CD1c-positive myeloid dendritic cell (primary cell): ENCODE results near the gene USP31.
A peak's percentile ranks its signal among the peaks of the same experiment; 100 is the strongest.

Source experiments
- DNase-seq: peaks from one replicate; pipeline ENCODE4 v3.0.0-alpha.2; 2016; ENCODE audit errors: extremely low spot score

Gene USP31

GRCh38 chr16:23060458-23061320 lies 88.6 kb downstream of the USP31 start:
- peak; percentile 66 for DNase-seq

- DNase-seq: no peak
These were observed 89.8 kb downstream of the USP31 start for GRCh38 chr16:23059433-23059832.

- DNase-seq: no peak
These were observed 90.7 kb downstream of the USP31 start for GRCh38 chr16:23058576-23058975.

GRCh38 chr16:23057013-23057596 lies 92.1 kb downstream of the USP31 start:
- DNase-seq: no peak

- peak; percentile 6 for DNase-seq
These were observed 93.8 kb downstream of the USP31 start for GRCh38 chr16:23055481-23055880.

GRCh38 chr16:23052908-23053580 lies 96.2 kb downstream of the USP31 start:
- DNase-seq: no peak

GRCh38 chr16:23052221-23052620 lies 97.0 kb downstream of the USP31 start:
- DNase-seq: no peak

GRCh38 chr16:23051587-23051986 lies 97.7 kb downstream of the USP31 start:
- no peak for DNase-seq

- DNase-seq: no peak
These were observed 101.1 kb downstream of the USP31 start for GRCh38 chr16:23048164-23048563.

- no peak for DNase-seq
These were observed 104.2 kb downstream of the USP31 start for GRCh38 chr16:23045025-23045424.

GRCh38 chr16:23040246-23040645 lies 109.0 kb downstream of the USP31 start:
- no peak for DNase-seq

GRCh38 chr16:23039118-23039517 lies 110.1 kb downstream of the USP31 start:
- no peak for DNase-seq

- no peak for DNase-seq
These were observed 114.0 kb downstream of the USP31 start for GRCh38 chr16:23035240-23035639.

GRCh38 chr16:23031508-23032098 lies 117.6 kb downstream of the USP31 start:
- DNase-seq: no peak

GRCh38 chr16:23029733-23030420 lies 119.4 kb downstream of the USP31 start:
- no peak for DNase-seq

- no peak for DNase-seq
These were observed 121.9 kb downstream of the USP31 start for GRCh38 chr16:23027386-23027785.

GRCh38 chr16:23026784-23027362 lies 122.4 kb downstream of the USP31 start:
- no peak for DNase-seq

GRCh38 chr16:23025692-23026307 lies 123.5 kb downstream of the USP31 start:
- no peak for DNase-seq

- DNase-seq: no peak
These were observed 125.2 kb downstream of the USP31 start for GRCh38 chr16:23024044-23024443.

- DNase-seq: no peak
These were observed 129.2 kb downstream of the USP31 start for GRCh38 chr16:23020084-23020483.

- no peak for DNase-seq
These were observed 132.9 kb downstream of the USP31 start for GRCh38 chr16:23016368-23016767.
